GM12878 (cell line): ENCODE data around the gene IL36G. TPM values are rescaled to one million over a fixed set of nuclear protein-coding genes. Genes with fewer than 3 reads are reported as not detected.
A peak's percentile ranks its signal among the peaks of the same experiment; 100 is the strongest.

Experiments
- ATAC-seq: fragments of 200-7000 bp; cut with Tn5 transposase; 3 replicates; pipeline ENCODE4 v1.9.1; 2020; ENCODE audit warnings: mild to moderate bottlenecking, moderate library complexity
- BruUV-seq: library from RNA; stranded (reverse); fragments of 400-500 nt; replicated peaks from 2 replicates; lab custom pipeline; 2021; lab: Mats Ljungman, UMichigan
- CTCF ChIA-PET: fragments of 300-600 bp; sonication (Branson Sonifier 250); formaldehyde crosslinking; extraction: SDS; loops from one replicate; lab custom pipeline; 2021; ENCODE audit warnings: inconsistent platforms; lab: Yijun Ruan, JAX
- POLR2A ChIA-PET: fragments of 350-600 bp; formaldehyde crosslinking; extraction: SDS; loops from one replicate; lab custom pipeline; 2021; ENCODE audit warnings: inconsistent platforms; lab: Charles Lee
- RAD21 ChIA-PET: fragments of 300-600 bp; sonication (Branson Sonifier 250); formaldehyde crosslinking; loops from one replicate; lab custom pipeline; 2023; ENCODE audit warnings: antibody characterized with exemption; ENCODE audit not compliant: unreplicated experiment; lab: Charles Lee
- SMC1A ChIA-PET: fragments of 300-600 bp; sonication (Branson Sonifier 250); formaldehyde crosslinking; loops from one replicate; lab custom pipeline; 2023; ENCODE audit not compliant: unreplicated experiment, uncharacterized antibody; lab: Charles Lee
- DNase-seq: peaks from one replicate; pipeline ENCODE4 v3.0.0-alpha.2; 2011; ENCODE audit warnings: low read depth, low spot score
- FAIRE-seq: peaks from 3 replicates; lab custom pipeline; 2011; peaks lifted over from hg19 to GRCh38; lab: Jason Lieb, UNC
- H2AFZ ChIP-seq: 2 replicates; pipeline ENCODE4 v1.6.0; 2011; ENCODE audit warnings: low read depth, low read length, control low read depth; ENCODE audit not compliant: control insufficient read depth
- H3K27ac ChIP-seq: 2 replicates; pipeline ENCODE4 v1.5.1; 2011; ENCODE audit warnings: control low read depth; ENCODE audit not compliant: control insufficient read depth, insufficient read depth
- H3K27me3 ChIP-seq, 2 experiments: replicated peaks in 1 of 2; 2 replicates each; pipeline versions ENCODE4 v1.6.0 to v1.6.1; 2011; ENCODE audit warnings: low read length in 1 of 2; ENCODE audit not compliant: control insufficient read depth in 2 of 2, insufficient read depth in 2 of 2
- H3K36me3 ChIP-seq, 2 experiments: 2 replicates each; pipeline ENCODE4 v1.5.1; 2011; ENCODE audit warnings: low read length in 1 of 2; ENCODE audit not compliant: control insufficient read depth in 2 of 2, insufficient read depth in 2 of 2
- H3K4me1 ChIP-seq: 2 replicates; pipeline ENCODE4 v1.6.1; 2011; ENCODE audit warnings: mild to moderate bottlenecking, low read length, moderate library complexity, mixed read lengths; ENCODE audit not compliant: control insufficient read depth, insufficient read depth
- H3K4me2 ChIP-seq: 2 replicates; pipeline ENCODE4 v1.6.0; 2011; ENCODE audit warnings: control low read depth; ENCODE audit not compliant: control insufficient read depth, insufficient read depth
- H3K4me3 ChIP-seq: fragments of 200-600 bp; sonication (generic); 2 replicates; pipeline ENCODE4 v1.5.1; 2016
- H3K79me2 ChIP-seq: 2 replicates; pipeline ENCODE4 v1.6.0; 2011; ENCODE audit warnings: low read length; ENCODE audit not compliant: control insufficient read depth, insufficient read depth
- H3K9ac ChIP-seq: 2 replicates; pipeline ENCODE4 v1.8.0; 2011; ENCODE audit warnings: low read length, control low read depth, mixed read lengths; ENCODE audit not compliant: control insufficient read depth, insufficient read depth
- H3K9me3 ChIP-seq: replicated peaks from 3 replicates; pipeline ENCODE4 v1.5.1; 2011; ENCODE audit warnings: mild to moderate bottlenecking, low read length; ENCODE audit not compliant: control insufficient read depth, insufficient read depth
- H4K20me1 ChIP-seq: 2 replicates; pipeline ENCODE4 v1.6.0; 2011; ENCODE audit not compliant: control insufficient read depth, insufficient read depth
- WGBS: methylation state at CpG from one replicate; pipeline ENCODE4 v1.1.6; 2016; ENCODE audit warnings: low lambda C conversion rate; ENCODE audit not compliant: insufficient replicate concordance, insufficient coverage; ENCODE audit errors: missing lambda C conversion rate; 5-methylcytosine and 5-hydroxymethylcytosine counted together
- in situ Hi-C: fragments of 300-500 bp; cut with MboI; formaldehyde crosslinking; loops from 9 replicates; pipeline ENCODE4 v1.14.3; 2018; ENCODE audit warnings: mixed read lengths
- intact Hi-C: fragments of 100-400 bp; cut with micrococcal nuclease; formaldehyde crosslinking; loops from one replicate; pipeline ENCODE4 v1.14.2; 2022; ENCODE audit not compliant: unreplicated experiment
- polyA plus RNA-seq, 11 experiments: library from polyadenylated mRNA; depleted of rRNA in 4 of 11; unstranded in 6 of 11; stranded (reverse) in 5 of 11; fragments of >200 nt; fragmentation: Nextera tagmentation in 4 of 11; fragmentation: Illumina TruSeq in 1 of 11; extraction: Ambion mirVana in 4 of 11; extraction: Trizol in 1 of 11; gene quantifications; 1 replicate in 1 of 11; 2 replicates in 10 of 11; pipeline versions ENCODE4 v1.2.1 to v1.2.3, GENCODE V29; 2011 to 2016; ENCODE audit warnings: inconsistent platforms in 2 of 11, missing spikeins in 2 of 11, low read depth in 1 of 11
- total RNA-seq, 4 experiments: library from RNA; depleted of rRNA in 3 of 4; stranded (reverse); fragments of >200 nt in 3 of 4; fragmentation: Illumina TruSeq in 1 of 4; extraction: Trizol in 1 of 4; gene quantifications; 2 replicates each; pipeline versions ENCODE4 v1.2.1 to v1.2.3, GENCODE V29; 2013 to 2021
- TF ChIP-seq, protein P1 (sequence below): fragments of 450-650 bp; IDR thresholded peaks from 2 replicates; pipeline ENCODE4 v1.6.1; 2016; ENCODE audit warnings: mild to moderate bottlenecking
- TF ChIP-seq, protein P2 (sequence below): fragments of 150-350 bp; IDR thresholded peaks from 2 replicates; pipeline ENCODE4 v1.6.1; 2014; ENCODE audit warnings: mild to moderate bottlenecking, low read depth, low read length

Gene IL36G
- total and polyA plus RNA-seq, 10 of the 15 experiments (the other 5 are each of a cell fraction or from before 2014, with no cell fraction given), result 0.10 TPM; not detected in 9

DNA sequence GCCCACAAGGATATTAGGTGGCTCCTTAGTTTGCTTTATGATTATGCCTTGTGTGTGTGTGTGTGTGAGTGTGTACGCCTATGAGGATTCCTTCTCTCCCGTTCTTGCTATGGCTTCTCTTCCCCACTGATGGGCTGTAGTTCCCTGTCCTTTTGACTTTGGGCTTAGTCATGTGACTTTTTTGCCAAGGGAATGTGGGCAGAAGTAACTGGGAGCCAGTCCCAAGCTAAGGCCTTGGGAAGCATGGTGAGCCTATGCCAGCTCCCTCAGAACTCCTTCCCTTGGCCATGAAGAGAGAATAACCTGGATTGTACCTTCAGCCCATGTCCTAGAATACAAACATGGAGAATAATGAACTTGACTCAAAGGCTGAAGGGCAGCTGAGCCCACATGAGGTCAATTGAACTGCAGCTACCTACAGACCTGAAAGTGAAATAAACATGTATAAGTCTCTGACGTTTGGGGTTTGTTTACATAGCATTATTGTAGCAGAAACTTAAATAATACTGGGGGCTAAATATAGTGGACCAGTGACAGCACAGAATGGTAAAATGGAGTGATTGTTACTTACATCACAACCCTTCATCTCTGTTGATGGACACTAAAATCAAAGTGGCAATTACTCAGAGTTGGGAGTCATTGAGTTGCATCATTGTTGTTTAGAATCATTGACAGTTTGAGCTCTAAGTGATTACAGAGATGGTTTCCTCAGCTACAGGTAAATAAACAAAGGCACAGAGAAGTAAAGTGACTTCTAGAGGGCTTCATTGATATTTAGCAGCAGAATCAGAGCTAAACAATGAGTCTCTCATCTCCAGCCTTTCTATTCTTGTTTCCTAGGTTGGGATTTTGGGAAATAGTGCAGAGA lies 15.3 kb upstream of the IL36G start:
- CTCF ChIA-PET, result interaction anchor here (0.9 to 5.3 kb wide), 3 partner anchors 21 to 493 kb away, joined by 3 to 54 read pairs (median 4); no protein-coding TSS in a partner anchor
- Histone ChIP-seq H3K9ac (no peak overlapping the region), H3K79me2 (no peaks in the 10 kb centered on the region), H2AFZ (no peak overlapping the region), H3K27ac (no peak overlapping the region), H3K4me1 (no peaks in the 10 kb centered on the region), H4K20me1 (no peaks in the 10 kb centered on the region), H3K27me3 (no peaks in the 10 kb centered on the region; a peak in 2 of 4 replicates), H3K4me2 (no peak overlapping the region), H3K36me3 (no peaks in the 10 kb centered on the region), H3K9me3 (no peaks in the 10 kb centered on the region), H3K4me3 (no peak overlapping the region)
- ATAC-seq, result no peak; the same call in 1 of the 3 replicates
- in situ Hi-C loops, result no loop called here
- POLR2A ChIA-PET, result no interaction called here
- RAD21 ChIA-PET, result no interaction called here
- intact Hi-C loops, result no loop called here
- no TSS peak for BruUV-seq
- 48% methylated on average over 3 of the region's 3 CpGs for WGBS
- TF ChIP-seq, protein P1, sequence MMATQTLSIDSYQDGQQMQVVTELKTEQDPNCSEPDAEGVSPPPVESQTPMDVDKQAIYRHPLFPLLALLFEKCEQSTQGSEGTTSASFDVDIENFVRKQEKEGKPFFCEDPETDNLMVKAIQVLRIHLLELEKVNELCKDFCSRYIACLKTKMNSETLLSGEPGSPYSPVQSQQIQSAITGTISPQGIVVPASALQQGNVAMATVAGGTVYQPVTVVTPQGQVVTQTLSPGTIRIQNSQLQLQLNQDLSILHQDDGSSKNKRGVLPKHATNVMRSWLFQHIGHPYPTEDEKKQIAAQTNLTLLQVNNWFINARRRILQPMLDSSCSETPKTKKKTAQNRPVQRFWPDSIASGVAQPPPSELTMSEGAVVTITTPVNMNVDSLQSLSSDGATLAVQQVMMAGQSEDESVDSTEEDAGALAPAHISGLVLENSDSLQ, result peak; percentile 22; the same call in 1 of the 2 replicates
- TF ChIP-seq, protein P2, sequence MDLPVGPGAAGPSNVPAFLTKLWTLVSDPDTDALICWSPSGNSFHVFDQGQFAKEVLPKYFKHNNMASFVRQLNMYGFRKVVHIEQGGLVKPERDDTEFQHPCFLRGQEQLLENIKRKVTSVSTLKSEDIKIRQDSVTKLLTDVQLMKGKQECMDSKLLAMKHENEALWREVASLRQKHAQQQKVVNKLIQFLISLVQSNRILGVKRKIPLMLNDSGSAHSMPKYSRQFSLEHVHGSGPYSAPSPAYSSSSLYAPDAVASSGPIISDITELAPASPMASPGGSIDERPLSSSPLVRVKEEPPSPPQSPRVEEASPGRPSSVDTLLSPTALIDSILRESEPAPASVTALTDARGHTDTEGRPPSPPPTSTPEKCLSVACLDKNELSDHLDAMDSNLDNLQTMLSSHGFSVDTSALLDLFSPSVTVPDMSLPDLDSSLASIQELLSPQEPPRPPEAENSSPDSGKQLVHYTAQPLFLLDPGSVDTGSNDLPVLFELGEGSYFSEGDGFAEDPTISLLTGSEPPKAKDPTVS, result no peak
- SMC1A ChIA-PET, result interaction anchor here (2.0 kb wide), 1 partner anchor 21 kb away, joined by 6 read pairs; no protein-coding TSS in a partner anchor
- no peak for FAIRE-seq
- DNase-seq, result no peak
